DMS153 (cell line): ENCODE data around the gene CDK4.

ENCODE experiments used
- DNase-seq: peaks from one replicate; lab custom pipeline; 2025; lab: John Stamatoyannopoulos, UW

Gene CDK4

DNA sequence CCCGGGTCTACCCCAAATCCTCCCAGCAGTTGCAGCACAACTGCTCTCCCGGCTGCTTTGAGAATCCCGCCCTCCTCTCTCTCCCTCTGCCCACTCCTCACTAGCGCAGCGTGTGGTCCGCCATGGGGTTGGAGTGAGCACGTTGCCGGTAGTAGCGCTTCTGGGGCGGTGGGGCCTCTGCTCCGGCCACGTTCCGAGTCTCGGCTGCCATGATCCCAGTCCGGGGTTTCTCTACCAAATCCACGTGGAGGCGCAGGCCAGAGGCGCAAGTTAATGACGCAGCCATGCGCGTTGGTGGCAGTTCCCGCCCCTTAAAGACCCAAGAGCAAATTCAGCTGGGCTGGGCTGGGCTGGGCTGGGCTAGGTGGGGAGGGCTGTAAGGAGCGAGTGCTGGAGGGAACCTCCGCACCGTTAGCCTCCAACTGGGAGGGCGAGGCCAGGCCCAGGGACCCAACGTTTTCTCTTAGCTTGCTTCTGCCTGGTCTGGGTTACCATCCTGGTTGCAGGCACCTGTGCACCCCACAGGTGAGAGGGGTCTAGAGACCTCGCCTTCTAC lies 19.8 kb upstream of the CDK4 start, which contains the start of gene METTL1:
TSS of gene METTL1 (minus strand) at position 233 of the 556 bp plus-strand sequence. CDS start at position 211, 22 bp downstream.
- peak; percentile 93 for DNase-seq

- DNase-seq = no peak
Observed at GRCh38 chr12:57771236-57771872, 19.2 kb upstream of the CDK4 start.

DNA sequence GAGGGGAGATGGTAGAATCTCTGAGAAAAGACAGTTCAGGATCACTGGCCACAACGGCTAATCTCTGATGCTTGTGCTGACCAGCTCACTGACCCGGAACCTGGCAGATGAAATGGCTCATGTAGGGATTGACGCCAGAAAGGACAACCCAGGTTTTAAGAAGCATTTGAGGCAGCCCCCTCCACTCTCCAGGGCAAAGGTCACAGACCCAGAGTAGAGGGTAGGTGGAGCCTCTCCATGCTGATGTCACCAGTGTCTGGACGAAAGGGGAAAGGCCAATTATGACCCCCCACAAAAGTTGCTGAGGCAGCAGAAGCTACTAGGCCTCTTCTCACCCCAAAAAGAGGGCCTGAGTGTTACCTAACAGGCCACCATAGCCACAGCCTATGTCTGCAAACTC lies 18.6 kb upstream of the CDK4 start:
- no peak for DNase-seq

GRCh38 chr12:57769594-57769993 lies 17.5 kb upstream of the CDK4 start:
- no peak for DNase-seq

DNA sequence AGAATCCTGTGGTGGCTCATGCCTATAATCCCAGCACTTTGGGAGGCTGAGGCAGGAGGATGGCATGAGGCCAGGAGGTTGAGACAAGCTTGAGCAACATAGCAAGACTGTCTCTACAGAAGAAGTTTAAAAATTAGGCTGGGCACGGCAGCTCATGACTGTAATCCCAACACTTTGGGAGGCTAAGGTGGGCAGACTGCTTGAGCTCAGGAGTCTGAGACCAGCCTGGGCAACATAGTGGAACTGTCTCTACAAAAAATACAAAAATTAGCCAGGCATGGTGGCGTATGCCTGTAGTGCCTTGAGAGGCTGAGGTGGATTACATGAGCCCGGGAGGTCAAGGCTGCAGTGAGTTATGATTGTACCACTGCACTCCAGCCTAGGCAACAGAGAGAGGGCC lies 15.8 kb upstream of the CDK4 start:
- no peak for DNase-seq

GRCh38 chr12:57767305-57767698 lies 15.2 kb upstream of the CDK4 start:
- no peak for DNase-seq

DNA sequence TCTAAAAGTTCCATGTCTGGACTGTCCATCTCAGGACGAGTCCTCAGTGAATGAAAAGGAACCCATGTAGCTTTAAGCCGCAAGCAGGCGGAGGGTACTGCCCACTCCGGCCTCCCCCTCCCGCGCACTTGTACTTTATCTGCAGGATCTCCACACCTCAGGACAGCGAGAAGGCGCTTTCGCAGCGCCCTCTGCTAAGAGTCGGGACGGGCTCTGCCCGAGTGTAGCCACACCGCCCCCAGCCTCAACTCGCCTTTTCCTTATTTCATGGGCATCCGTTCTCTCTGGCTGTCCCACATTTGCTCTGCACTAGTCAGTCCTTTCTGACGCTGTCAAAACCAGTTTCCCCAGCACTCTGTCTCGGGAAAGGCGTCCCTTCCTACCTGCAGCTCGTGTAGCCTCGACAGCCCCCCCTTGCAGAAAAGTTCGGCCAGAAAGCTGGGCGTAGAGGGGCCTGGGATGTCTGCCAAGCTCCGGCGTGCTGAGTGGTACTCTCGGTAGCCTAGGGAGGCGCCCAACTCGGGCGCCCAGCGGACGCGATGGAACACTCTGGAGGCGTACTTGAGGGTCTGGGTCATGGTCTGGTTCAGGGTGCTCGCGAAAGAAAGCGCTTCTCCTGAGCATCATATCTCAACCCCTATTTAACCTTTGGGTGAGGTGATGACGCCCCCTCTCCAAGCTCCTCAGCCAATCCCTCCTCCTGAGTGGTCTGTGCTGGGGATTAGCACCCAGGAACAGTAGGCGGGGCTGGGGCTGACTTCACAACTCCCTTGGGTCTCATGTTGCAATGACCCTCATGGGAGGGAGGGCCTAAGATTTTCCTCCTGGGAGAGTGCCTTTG lies 14.6 kb upstream of the CDK4 start, which contains the start of gene CYP27B1:
TSS of gene CYP27B1 (minus strand) at position 615 of the 841 bp plus-strand sequence. CDS start at position 578, 37 bp downstream.
- no peak for DNase-seq

DNA sequence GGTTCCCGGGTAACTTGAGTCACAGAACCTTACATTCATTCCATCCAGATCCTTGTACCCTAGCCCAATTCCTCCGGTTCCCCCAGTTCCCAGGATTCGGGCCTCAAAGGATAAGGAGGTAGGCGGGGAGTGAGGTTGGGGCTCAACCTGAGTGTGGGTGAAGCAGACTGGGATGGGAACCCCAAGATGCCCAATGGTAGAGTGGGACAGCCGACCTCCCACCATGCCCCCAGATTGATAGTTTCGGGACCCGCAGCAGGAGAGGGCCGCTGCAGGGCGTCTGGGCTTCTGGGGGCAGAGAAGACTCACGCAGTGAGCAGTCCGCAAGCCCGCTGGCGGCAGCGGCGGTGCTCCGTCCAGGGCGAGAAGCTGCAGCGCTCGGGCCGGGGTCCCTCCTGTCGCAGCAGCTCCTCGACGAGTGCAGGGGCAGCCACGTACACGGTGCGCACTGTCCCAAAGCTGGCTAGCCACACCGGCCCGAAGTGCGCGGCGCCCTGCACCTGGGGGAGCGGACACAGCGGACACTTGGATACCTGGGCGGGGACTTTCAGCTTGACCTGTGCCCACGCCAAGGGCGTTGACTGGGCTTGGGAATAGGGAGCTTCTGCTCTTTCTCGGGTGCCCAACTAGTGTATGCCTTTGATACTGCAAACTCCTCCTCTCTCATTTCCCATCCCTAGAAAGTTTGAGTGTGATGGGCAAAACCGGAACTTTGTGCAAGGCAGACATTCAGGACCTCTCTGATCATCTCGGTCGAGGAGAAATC lies 13.8 kb upstream of the CDK4 start:
- no peak for DNase-seq

DNA sequence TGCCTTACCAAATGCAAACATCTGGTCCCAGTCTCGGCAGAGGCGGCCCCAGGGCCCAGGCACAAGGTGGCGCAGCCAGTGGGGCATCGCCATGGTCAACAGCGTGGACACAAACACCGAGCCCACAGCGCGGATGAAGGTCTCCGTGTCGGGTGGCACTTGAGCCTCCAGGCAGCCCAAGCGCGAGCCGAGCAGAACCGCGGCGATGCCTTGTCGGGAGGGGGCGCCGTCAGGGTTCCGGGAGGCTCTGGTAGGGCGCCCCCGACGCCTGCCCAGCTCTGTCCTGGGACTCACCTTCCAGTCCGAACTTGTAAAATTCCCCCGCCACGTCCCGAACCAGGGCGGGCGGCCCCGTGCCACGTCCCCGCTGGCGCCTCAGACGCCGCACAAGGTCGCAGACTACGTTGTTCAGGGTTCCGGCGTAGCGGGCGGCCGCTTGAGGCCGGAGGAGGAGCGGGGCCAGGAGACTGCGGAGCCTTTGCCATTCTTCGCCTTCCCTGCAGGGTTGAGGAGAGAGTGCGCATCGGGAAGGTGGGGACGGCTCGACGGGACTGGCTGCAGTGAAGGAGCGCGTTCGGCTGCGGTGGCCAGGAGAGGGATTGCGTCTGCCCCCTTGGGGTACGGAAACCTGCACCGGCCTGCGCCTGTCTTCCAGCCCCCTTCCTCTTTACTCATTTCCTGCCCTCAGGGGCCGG lies 13.0 kb upstream of the CDK4 start:
- no peak for DNase-seq

DNA sequence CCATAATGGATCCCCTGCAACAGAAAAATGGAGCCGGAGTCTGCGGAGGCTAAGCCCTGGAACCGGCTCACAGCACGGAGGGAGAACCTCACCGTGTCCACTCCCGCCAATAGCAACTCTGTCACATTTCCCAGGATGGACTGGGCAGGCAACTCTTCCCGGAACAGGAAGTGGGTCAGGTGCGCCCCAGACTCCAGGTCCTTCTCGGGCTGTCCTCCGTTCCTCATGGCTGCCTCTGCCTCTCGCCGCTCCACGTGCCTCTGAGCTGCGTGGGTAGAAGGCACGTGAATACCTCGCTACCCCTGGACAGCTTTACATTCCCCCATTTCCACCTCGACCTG lies 12.5 kb upstream of the CDK4 start:
- DNase-seq = peak; percentile 26

- DNase-seq = no peak
Observed at GRCh38 chr12:57763881-57764661, 12.0 kb upstream of the CDK4 start.

- DNase-seq = no peak
Observed at GRCh38 chr12:57762463-57762862, 10.4 kb upstream of the CDK4 start.

DNA sequence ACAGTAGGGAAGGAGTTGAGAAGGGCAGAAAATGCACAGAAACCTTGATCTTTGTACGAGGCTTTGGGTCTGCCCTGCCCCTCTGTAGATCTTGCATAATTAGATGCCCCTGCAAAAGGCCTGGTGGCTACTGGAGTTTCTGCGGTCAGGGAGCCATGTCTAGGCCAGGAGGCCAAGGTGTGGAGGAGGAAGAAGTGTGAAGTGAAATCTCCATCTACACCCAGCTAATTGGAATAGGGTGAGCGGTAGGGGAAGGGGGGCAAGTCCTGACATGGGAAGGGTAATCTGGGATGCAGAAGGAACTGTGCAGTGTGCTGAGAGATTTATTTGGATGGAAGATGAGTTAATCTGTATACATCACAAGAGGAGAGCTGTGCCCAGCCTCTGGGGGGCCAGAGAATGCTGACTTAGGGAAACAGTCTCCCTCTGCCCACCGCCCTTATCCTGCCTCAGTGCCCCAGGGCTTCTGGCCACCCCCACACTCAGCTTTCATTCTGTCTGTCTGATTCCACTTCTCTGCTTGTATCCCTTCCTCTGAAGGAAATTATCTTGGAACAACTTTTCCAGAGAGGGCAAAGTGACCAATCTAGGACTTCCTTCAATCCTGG lies 9.4 kb upstream of the CDK4 start:
- DNase-seq = no peak

GRCh38 chr12:57760347-57760982 lies 8.4 kb upstream of the CDK4 start:
- no peak for DNase-seq

- no peak for DNase-seq
Observed at GRCh38 chr12:57759360-57759980, 7.4 kb upstream of the CDK4 start.

DNA sequence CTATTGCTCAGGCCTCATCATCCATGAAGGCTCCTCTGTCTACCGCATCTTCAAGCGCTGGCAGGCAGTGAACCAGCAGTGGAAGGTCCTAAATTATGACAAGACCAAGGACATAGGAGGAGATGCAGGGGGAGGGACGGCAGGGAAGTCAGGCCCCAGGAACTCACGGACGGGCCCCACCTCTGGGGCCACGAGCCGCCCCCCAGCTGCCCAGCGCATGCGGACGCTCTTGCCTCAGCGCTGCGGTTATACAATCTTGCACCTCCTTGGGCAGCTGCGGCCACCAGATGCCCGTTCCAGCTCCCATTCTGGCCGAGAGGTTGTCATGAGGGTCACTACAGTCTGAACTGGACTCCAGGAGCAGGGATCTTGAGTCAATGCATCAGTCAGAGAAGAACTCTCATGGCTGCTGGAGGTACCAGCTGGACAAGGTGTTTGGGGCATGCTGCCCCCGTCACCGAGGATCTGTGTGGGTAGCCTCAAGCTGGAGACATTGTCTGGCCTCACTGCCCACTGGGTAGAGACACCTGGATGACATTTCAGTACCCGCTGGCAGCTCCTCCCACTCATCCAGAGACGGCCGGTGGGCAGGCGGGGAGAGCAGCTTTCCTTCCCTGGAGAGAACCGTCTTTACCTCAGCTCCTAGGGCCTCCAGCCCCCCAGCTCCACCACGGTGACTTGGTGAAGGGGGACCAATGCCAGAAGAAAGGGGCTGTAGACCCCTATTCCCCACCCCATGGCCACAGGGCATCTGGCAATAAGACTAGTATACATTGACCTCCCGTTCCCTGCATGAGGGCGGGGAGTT lies 6.6 kb upstream of the CDK4 start:
- no peak for DNase-seq

GRCh38 chr12:57757771-57758170 lies 5.7 kb upstream of the CDK4 start:
- DNase-seq = no peak

DNA sequence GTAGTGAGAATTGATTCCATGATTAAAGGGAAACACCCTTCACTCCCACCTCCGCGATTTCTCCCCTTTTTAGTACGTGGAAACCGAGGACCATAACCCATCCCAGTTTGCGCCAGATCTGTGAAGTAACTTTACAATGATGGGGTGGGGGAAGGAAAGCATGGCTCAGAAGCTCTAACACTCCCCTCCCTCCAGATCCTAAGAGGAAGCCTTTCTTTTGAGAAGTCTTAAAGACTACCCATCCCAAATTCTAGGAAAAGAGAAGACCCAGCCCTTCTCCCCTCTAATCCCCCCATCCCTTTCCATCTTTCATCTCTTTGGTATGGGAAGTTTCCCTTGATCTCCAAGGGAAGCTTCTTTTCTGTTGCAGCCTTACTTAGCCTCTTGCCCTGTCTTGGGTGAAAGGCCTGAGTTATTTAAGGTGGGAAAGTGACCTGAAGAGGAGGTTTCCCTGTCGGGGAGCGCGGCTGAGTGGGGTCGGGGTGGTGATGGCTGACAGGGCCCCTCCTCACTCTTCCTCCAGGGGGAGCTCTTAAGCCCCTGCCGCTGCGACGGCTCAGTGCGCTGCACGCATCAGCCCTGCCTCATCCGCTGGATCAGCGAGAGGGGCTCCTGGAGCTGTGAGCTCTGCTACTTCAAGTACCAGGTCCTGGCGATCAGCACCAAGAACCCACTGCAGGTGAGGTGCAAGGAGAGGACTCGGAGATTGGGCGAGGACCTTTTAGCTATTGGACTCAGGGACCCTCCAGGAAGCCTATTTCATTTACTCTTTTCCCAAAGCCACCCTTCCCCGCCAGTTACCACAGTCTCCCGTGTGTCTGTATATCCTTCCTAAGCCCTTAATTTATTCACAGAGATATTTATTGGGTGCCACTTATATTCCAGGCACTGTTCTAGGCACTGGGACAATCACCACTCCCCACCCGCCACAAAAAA lies 4.6 kb upstream of the CDK4 start:
- no peak for DNase-seq
